Measurements from ENCODE around the gene KCNK7.

The KCNK7 gene

DNA sequence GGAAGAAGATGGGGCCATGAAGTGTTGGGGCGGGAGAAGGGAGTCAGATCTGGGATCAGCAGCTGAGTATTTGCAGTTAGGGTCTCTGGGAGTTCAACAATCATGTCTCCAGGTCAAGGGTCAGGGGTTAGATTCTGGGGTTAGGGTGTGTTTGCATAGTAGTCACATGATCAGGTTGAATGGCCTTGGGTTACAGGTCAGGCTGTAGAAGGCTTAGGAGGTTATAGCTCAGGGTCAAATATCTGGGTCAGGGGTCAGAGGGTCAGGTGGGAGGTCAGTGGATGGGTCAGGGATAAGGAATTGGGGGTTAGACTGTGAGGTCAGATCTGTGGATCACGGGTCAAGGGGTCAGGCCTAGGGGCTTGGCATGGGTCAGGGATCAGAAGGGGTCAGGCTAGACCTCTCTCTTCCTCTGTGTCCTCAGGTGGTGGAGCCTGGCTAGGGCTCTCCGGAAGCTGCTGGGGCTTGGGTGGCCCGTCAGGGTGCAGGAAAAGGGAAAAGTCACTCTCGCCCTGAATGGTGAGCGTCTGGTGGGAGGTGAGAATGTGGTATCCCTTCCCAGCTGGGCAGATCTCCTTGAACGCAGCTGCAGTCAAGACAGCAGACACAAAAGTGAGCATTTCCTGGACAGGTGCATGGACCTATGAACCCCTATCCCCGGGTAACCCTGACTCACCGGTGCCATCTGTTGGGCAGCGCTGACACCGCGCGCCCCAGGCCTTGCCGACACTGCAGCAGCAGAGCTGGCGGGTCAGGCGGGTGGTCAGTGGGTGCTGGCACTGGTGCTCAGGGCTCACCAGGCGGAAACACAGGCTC lies 43.8 kb downstream of the KCNK7 start:
- H3K4me3 ChIP-seq: no peak overlapping the region
- no peak overlapping the region for H3K27ac ChIP-seq

DNA sequence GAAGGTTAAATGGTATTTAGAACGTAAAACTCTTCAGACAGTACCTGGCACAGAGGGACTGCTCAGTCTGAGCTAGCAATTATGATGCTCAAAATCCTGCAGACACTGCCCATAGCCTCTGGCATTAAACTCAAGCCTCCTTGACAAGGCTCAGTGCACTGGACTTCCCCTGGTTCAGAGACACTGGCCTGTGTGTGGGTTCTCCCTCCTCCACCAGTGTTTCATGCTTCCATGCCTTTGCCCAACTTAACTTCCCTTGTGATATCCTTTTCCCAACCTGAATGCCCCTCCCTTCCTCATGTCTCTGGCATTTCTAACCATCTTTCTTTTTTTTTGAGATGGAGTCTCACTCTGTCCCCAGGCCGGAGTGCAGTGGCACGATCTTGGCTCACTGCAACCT lies 46.5 kb downstream of the KCNK7 start:
- Histone ChIP-seq H3K27ac (no peak overlapping the region), H3K4me3 (no peak overlapping the region)

DNA sequence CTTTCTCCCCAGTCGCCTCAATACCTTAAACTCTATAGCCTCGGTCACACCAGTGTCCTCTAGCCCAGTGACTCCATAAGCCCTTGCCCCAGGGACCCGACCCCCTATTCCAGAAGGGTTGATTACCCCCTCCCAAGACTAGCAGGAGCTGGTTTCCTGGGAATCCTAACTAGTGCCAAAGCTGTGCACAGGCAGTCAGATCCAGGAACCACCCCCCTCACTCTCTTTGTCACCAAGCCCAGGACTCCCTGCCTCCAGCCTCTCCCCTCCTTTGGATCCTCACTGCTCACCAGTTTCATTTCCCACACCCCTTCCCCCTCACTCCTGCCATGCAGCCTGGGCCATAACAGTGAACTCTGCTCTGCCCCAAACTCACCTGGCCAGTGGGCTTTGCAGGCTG lies 47.2 kb downstream of the KCNK7 start:
- peak overlapping the region in 1 of 21 experiments; percentile 3 for H3K27ac ChIP-seq
- H3K4me3 ChIP-seq: no peak overlapping the region

DNA sequence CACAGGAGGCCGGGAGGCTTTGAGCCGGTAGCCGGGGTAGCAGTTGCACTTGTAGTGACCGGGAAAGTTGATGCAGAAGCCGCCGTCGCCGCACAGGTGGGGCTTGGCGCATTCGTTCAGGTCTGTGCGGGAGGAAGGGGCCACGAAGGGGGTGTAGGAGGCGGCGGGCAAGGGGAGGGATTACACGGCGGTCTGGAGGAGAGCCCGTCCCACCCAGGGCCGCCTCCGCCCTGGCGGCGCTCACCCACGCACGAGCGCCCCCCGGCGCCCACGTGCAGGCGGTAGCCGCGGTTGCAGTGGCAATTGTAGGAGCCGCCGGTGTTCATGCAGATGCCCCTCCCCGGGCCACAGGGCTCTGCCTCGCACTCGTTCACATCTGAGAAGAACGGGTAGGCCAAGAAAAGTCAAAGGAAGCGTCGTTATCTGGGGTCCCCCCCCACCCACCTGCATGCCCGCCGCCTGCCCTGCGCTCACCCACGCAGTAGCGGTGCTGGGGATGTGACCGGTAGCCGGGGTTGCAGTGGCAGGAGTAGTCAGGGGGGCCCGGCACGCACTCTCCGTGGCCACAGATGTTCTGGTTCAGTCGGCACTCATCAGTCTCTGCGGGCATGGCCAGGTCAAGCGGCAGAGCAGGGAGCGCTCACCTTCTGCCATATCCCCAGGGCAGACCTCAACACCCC lies 48.0 kb downstream of the KCNK7 start:
- Histone ChIP-seq H3K4me3 (no peak overlapping the region), H3K27ac (peak overlapping the region in 3 of 21 experiments; percentile 0 to 77 (median 76))

DNA sequence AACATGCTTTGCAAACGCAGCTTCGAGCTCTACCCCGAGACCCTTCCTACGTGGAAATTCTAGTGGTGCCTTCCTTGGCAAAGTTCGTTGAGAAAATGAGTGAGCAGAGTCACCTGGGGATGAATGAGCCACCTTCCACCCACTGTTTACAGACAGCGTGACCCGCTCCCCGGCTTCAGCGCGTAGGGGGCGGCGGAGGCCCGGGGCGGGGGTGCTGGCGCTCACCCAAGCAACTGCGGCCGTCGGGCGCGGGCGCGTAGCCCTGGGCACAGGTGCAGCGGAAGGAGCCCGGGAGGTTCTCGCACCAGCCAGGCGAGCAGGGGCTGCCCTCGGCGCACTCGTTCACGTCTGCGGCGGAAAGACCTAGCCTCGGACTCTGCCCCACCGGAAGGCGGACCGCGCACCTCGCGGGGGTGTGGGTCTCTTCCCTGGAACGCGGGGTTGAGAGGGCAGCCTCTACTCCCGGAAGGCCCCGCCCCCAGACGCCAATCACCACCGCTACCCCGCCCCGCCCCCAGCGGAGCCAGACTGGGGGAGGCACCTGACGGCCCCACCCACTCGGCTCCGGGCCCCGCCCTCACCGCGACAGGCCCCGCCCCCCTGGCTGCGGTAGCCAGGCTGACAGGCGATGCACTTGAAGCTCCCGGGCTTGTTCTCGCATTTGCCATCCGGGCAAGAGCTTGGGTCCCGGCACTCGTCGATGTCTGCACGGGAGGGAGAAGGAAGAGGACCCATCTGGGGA lies 49.2 kb downstream of the KCNK7 start:
- Histone ChIP-seq H3K27ac (peak overlapping the region in 18 of 21 experiments; percentile 11 to 80 (median 66)), H3K4me3 (peak overlapping the region; percentile 18 to 43 (median 35))

DNA sequence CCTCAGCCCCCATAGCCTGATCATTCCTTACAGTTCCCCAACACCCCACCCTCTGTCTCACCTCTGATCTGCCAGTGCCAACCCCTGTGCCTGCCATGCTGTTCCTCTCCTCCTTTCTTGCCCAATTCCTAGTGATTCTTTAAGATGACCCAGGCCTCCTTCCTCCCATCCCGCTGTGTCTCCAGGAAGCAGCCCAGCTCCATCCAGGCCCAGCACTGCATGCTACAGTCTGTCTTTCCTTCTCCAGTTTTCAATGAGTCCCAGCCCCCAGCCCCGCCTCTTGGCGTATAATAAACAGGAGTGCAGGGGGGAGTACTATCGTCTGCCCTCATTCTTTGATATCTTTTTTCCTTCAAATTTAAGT lies 49.8 kb downstream of the KCNK7 start:
- Histone ChIP-seq H3K4me3 (peak overlapping the region in 4 of 7 experiments; percentile 35 to 43 (median 38)), H3K27ac (peak overlapping the region in 12 of 21 experiments; percentile 11 to 80 (median 71))
